GM21390 (cell line): ENCODE measurements around the gene SWAP70.
"Not testable (repeated sequence)": the region's sequence is repeated elsewhere in the genome, so short reads cannot be mapped to it uniquely, and the experiment has no call there.

Experiments used
- ATAC-seq: cut with Tn5 transposase; IDR thresholded peaks from one replicate; pipeline ENCODE4 v1.9.1; 2021; ENCODE audit not compliant: unreplicated experiment

The SWAP70 gene

DNA sequence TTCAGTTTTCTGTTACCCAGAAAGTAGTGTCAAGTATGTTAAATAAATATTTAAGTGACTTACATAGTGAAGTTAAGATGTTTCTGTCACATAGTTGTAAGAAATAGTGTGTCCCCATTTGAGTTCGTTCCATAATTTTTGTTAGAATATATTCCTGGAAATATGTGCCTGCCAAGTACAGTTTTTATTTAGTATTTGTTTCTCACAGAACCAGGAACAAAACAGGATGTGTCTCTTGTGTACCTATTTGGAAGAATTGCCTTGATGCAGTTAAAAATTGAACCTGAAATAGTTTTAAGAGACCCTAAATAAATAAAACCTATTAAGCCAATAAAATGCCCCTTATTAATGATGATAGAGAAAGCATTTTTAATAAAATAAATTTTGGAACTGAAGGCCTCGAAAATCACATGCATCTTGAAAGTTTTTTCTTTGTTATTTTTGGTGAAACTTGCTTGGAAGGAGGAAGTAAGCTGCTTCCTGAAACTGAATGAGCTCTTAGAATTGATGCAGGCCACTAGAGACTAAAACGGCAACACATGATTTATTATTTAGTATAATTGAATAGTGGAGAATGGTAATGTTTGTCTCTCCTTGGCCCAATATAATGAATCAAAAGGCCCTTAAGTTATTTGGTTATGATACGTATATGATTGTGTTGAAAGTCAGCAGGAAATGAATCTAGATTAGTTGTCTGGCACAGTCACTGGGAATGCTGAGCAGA lies 55.9 kb downstream of the SWAP70 start:
- ATAC-seq: no peak

GRCh38 chr11:9720290-9720630 lies 56.4 kb downstream of the SWAP70 start:
- ATAC-seq: no peak

DNA sequence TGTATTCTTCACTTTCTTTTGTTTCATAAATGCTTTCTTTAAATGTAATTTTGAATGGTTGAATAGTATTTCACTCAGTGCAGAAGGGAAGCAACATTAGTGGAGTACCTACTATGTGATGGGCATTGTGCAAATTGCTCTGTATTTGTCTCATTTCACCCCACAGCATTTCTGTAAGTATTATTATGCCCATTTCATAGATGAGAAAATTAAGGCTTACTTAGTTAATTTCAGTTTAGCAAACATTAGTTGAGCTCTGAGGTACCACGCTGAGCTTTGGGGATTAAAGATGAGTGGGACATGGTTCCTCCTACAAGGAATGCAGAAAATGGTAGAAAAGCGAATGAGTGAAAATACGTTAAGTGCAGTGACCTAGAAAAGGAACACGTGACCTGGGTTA lies 58.1 kb downstream of the SWAP70 start:
- no peak for ATAC-seq

GRCh38 chr11:9722893-9723292 lies 59.0 kb downstream of the SWAP70 start:
- no peak for ATAC-seq

DNA sequence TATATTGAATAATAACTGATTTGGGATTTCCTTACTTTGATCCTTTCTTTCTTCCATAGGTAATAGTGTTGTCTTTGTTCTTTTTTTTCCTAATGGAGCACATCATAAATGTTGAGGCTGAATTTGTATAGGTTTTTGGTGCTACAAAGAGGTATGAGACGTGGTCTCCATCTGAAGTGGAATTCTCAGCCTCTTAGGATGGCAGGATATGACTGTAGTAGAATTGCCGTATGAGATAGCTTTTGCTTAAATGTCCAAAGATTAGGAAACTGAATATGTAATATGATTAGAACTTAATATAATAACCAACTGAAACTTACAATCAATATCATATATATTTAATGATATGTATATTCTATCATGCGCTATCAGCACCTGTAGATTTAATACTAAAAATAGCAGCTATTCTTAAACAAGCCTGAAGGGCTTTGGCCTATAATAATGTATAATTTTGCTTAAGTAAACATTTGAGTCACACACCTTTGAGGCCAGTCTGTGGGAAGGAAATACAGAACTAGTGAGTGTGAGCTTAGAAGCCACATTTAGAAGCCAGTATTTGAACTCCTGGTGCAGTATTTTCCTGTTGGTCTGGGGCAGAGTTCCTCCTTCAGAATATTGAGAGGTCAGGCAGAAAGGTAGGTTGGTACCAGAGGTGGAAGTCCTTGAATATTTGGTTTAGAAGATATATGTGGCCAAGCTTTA lies 62.6 kb downstream of the SWAP70 start:
- peak; percentile 39 for ATAC-seq

DNA sequence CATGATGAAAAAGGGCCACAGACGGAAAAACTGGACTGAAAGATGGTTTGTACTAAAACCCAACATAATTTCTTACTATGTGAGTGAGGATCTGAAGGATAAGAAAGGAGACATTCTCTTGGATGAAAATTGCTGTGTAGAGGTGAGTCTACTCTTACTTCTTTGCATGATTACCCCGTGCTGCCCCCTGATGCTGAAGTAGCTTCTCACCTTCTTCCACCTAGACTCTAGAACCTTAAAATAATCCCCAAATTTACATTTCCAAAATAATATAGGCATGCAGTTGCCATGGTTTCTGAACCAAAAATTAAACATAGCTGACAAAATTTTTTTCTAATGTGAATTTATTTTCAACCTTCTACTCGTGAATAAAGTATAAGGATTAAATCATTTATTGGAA lies 64.2 kb downstream of the SWAP70 start:
- no peak for ATAC-seq

GRCh38 chr11:9731256-9731655 lies 67.4 kb downstream of the SWAP70 start:
- no peak for ATAC-seq

- ATAC-seq: no peak
Measured at GRCh38 chr11:9732453-9732852, 68.6 kb downstream of the SWAP70 start.

DNA sequence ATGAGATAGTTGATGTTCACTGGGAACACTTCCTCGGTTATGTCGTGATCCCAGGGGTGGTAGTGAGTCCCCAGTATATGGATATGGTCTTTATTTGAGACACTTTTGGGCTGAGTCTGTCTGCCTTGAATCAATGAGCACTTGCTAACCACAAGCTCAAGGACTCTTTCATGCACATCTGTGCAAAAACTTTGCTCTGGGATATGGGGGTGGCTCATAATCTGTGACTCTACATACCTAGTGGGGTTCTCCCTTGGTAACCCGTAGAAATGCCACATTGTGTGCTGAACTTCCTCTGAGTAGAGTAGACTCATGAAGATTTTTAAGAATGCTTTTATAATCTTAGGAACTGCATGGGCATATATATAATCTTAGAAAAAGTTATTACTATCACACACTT lies 69.3 kb downstream of the SWAP70 start:
- no peak for ATAC-seq

- ATAC-seq: no peak
Measured at GRCh38 chr11:9735236-9735635, 71.4 kb downstream of the SWAP70 start.

DNA sequence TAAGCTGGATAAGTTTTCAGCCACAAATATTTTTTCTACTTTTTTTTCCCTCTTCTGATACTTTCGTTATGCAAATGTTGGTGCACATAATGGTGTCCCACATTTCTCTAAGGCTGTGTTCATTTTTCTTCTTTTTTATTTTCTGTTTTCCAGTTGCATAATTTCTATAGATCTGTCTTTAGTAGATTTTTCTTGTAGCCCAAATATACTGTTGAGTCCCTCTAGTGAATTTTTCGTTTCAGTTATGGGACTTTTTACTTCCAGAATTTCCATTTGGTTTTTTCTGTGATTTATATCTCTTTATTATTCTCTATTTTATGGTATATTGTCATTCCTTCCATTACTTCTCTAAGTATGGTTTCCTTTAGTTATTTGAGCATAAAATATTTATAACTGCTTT lies 72.0 kb downstream of the SWAP70 start:
- no peak for ATAC-seq

- no peak for ATAC-seq
Measured at GRCh38 chr11:9736365-9736764, 72.5 kb downstream of the SWAP70 start.

DNA sequence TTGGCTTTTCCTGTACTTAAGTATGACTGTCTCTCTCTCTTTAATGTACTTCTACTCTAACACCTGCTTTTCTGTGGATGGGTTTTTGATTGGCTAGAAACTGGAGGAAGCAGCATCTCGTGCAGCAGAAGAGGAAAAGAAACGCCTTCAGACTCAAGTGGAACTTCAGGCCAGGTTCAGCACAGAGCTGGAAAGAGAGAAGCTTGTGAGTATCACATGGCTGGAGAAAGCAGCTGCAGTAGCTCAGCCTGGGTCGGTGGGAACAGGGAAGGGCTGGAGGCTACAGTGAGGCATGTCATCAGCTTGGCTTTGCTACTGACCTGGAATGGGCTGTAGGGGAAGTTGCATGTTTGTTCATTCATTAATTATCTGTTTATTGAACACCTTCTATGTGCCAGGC lies 74.2 kb downstream of the SWAP70 start:
- ATAC-seq: no peak

GRCh38 chr11:9738707-9739106 lies 74.8 kb downstream of the SWAP70 start:
- ATAC-seq: no peak

DNA sequence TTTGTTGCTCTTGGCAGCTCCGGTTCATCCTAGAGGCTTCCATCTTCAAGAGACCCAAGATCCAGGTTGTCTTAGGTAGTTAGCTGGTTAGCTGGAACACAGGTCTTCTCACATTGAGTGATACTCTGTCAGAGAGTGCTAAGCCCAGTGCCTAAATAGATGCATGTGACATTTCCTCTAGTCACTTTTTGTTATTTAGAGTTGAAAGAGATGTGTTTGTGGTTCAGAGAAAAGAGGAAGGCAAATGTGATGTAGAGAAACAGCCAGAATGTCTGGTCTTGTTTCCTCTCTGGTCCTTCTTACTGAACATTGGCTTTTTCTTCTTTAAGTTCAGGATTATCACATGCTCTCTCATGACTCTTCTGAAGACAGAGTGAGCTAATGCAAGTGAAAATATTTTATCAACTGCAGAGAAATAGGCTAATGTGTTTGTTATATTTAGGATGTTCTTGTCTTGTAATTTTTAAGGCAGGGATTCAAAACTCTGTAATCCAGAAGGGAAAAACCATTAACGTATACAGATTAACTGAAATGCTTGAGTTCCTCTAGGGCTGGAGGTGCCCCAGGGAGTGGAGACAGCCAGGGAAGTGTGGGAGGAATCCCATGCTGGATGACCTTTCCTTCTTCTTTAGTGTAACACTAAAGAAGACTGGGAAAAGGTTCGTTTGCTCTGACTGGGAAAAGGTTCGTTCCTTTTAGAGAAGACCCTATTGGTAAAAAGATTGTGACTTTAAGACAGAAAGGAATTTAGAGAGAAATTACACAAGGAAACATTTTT lies 75.4 kb downstream of the SWAP70 start:
- peak; percentile 70 for ATAC-seq

GRCh38 chr11:9740202-9740883 lies 76.5 kb downstream of the SWAP70 start:
- ATAC-seq: no peak

DNA sequence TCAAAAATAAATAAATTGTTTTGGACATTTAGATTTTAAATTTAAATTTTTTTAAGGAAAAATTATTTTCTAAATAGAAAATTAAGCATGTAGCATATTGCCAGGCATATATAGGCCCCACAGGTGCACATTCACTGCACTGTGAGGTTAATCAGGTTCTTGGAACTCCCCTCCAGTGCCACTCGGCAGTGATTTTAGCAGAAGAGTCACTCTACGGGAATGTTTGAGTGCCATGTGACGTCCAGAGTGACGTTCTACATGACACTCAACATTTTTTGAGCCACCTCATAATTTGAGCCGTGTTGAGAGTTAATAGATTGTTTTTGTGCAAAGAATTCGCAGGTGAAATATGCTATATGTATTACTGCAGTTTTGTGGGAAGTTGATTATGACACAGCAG lies 77.4 kb downstream of the SWAP70 start:
- no peak for ATAC-seq

GRCh38 chr11:9743512-9743911 lies 79.6 kb downstream of the SWAP70 start:
- ATAC-seq: not testable (repeated sequence)

GRCh38 chr11:9745411-9746211 lies 81.7 kb downstream of the SWAP70 start:
- peak; percentile 61 for ATAC-seq

DNA sequence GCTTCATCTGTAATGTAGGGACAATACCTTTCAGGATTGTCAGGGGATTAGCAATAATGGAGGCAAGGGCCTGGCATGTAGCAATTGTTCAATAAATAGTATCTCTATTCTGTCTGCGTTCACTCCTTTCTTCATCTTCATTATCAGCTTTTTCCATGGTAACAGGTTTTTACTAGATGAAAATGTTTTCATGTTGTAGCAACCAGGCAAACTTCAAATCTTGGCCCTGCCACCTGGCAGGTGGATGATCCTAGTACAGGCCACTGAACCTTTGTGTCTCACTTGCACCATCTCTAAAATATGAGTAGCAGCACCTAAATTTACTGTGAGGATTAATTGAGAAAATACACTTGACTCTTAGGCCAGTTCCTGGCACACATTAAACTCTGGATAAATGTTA lies 83.4 kb downstream of the SWAP70 start:
- no peak for ATAC-seq

DNA sequence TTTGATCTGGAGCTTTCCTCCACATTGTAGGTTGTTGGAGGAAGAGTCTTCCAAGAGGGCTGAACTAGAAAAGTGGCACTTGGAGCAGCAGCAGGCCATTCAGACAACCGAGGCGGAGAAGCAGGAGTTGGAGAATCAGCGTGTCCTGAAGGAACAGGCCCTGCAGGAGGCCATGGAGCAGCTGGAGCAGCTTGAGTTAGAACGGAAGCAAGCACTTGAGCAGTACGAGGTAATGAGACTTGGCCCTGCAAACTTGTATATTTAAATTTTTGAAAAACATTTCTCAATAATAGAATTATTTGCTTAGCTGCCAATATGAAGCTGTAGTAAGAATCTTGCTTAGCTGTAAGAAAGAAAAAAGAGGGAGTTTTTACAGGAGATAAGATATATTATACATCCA lies 84.0 kb downstream of the SWAP70 start:
- ATAC-seq: no peak
